Natural killer cell (primary cell): ENCODE data around the gene MIDN. TPM values are rescaled to one million over a fixed set of nuclear protein-coding genes. Genes with fewer than 3 reads are reported as not detected.

ENCODE experiments used
- ATAC-seq, 3 donors: fragments of 150-1000 bp in 2 of 3; fragments of 200-7000 bp in 1 of 3; cut with Tn5 transposase; 1 replicate in 1 of 3; 2 replicates in 2 of 3; pipeline ENCODE4 v1.10.0; 2021; ENCODE audit warnings: mild to moderate bottlenecking in 2 of 3, moderate library complexity in 2 of 3
- DNase-seq, 2 donors: peaks; one replicate each; pipeline versions ENCODE4 v3.0.0 to v3.0.0-alpha.2; 2013 to 2021; ENCODE audit warnings: mixed read lengths in 1 of 2
- H3K27ac ChIP-seq: one replicate; pipeline ENCODE4 v1.5.1; 2013; ENCODE audit warnings: mild to moderate bottlenecking, low read length
- H3K27me3 ChIP-seq: one replicate; pipeline ENCODE4 v1.6.1; 2013; ENCODE audit warnings: low read length; ENCODE audit not compliant: control insufficient read depth, insufficient read depth
- H3K36me3 ChIP-seq: one replicate; pipeline ENCODE4 v1.6.1; 2013; ENCODE audit warnings: low read length; ENCODE audit not compliant: control insufficient read depth, insufficient read depth
- H3K4me1 ChIP-seq: one replicate; pipeline ENCODE4 v1.6.1; 2013; ENCODE audit warnings: low read length; ENCODE audit not compliant: control insufficient read depth, insufficient read depth
- H3K4me3 ChIP-seq: one replicate; pipeline ENCODE4 v1.5.1; 2013; ENCODE audit warnings: low read length
- H3K9me3 ChIP-seq: one replicate; pipeline ENCODE4 v1.6.1; 2013; ENCODE audit warnings: low read length; ENCODE audit not compliant: control insufficient read depth, insufficient read depth
- H3K27ac Mint-ChIP-seq, 2 donors: one replicate each; pipeline ENCODE4 v1.8.0; 2022; ENCODE audit warnings: mild to moderate bottlenecking in 2 of 2, mixed read lengths in 2 of 2, moderate library complexity in 1 of 2
- H3K27me3 Mint-ChIP-seq, 2 donors: one replicate each; pipeline ENCODE4 v1.8.0; 2022; ENCODE audit warnings: low read depth in 2 of 2, mixed read lengths in 2 of 2
- H3K36me3 Mint-ChIP-seq: one replicate; pipeline ENCODE4 v1.8.0; 2022; ENCODE audit warnings: mixed read lengths
- H3K4me1 Mint-ChIP-seq, 2 donors: one replicate each; pipeline ENCODE4 v1.8.0; 2022; ENCODE audit warnings: mixed read lengths in 2 of 2
- H3K4me3 Mint-ChIP-seq: one replicate; pipeline ENCODE4 v1.8.0; 2022; ENCODE audit warnings: mild to moderate bottlenecking, moderate library complexity, mixed read lengths
- H3K9me3 Mint-ChIP-seq, 2 donors: one replicate each; pipeline ENCODE4 v1.8.0; 2022; ENCODE audit warnings: mixed read lengths in 2 of 2
- WGBS: methylation state at CpG from one replicate; pipeline ENCODE4 v1.1.7; 2013; ENCODE audit warnings: missing lambda C conversion rate; ENCODE audit not compliant: insufficient coverage; 5-methylcytosine and 5-hydroxymethylcytosine counted together
- intact Hi-C: fragments of 100-400 bp; cut with micrococcal nuclease; formaldehyde crosslinking; loops from one replicate; pipeline ENCODE4 v1.14.2; 2022
- total RNA-seq, 4 donors: library from RNA; stranded (reverse); fragments of 120-200 nt in 1 of 4; gene quantifications; one replicate each; pipeline versions ENCODE4 v1.2.3 to v1.2.4, GENCODE V29; 2013 to 2022
- TF ChIP-seq, protein P1 (sequence below): fragments of 200-600 bp; IDR thresholded peaks from one replicate; pipeline ENCODE4 v1.8.0; 2022; ENCODE audit warnings: antibody characterized with exemption

Gene MIDN
- total RNA-seq, 3 donors from 2014 or later (not counting 1 experiment from before 2014, with no cell fraction given): 296 to 367 (median 314) TPM

DNA sequence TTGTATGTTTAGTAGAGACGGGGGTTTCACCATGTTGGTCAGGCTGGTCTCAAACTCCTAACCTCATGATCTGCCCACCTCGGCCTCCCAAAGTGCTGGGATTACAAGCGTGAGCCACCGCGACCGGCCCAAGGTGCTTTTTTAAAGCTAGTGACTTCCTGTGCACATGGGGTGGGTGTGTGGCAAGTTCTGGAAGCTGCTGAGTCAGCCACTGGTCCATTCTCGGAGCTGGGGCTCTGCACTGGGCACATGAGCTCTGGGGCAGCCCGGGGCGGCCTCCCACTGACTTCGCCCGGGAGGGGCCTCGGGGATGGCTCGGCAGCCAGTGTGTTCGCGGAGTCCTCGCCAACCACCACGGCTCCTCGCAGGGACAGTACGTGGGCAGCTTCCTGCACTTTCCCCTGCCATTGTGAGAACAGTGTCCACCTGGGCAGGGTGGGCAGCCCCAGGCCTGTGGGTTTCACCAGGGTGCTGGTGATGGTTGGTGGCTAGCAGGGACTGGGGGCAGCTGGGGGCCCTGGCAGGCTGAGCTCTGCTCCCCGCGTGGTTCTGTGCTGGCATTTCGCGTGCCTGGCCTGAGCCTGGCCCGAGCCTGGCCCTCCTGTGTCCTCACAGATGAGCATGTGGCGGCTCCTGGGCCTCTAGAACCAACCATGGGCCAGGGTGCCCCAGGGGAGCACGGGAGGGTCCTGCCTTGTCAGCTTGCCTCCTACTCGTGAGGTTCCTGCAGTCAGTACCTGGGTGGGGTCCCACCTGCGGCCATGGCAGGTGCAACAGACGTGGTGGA, 22.8 kb upstream of the MIDN start:
- no peak overlapping the region for H3K4me3 Mint-ChIP-seq
- Histone ChIP-seq H3K4me1 (no peaks in the 10 kb centered on the region), H3K4me3 (no peak overlapping the region), H3K9me3 (no peaks in the 10 kb centered on the region), H3K27me3 (no peaks in the 10 kb centered on the region), H3K27ac (no peak overlapping the region), H3K36me3 (peaks cover 43% of the 10 kb centered on the region)
- no peaks in the 10 kb centered on the region for H3K4me1 Mint-ChIP-seq
- intact Hi-C loops: no loop called here
- TF ChIP-seq, protein P1, sequence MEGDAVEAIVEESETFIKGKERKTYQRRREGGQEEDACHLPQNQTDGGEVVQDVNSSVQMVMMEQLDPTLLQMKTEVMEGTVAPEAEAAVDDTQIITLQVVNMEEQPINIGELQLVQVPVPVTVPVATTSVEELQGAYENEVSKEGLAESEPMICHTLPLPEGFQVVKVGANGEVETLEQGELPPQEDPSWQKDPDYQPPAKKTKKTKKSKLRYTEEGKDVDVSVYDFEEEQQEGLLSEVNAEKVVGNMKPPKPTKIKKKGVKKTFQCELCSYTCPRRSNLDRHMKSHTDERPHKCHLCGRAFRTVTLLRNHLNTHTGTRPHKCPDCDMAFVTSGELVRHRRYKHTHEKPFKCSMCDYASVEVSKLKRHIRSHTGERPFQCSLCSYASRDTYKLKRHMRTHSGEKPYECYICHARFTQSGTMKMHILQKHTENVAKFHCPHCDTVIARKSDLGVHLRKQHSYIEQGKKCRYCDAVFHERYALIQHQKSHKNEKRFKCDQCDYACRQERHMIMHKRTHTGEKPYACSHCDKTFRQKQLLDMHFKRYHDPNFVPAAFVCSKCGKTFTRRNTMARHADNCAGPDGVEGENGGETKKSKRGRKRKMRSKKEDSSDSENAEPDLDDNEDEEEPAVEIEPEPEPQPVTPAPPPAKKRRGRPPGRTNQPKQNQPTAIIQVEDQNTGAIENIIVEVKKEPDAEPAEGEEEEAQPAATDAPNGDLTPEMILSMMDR: no peak
- ATAC-seq (no peak), DNase-seq (no peak)
- WGBS: 88% methylated on average over 28 of the region's 29 CpGs
- no peaks in the 10 kb centered on the region for H3K36me3 Mint-ChIP-seq
- no peaks in the 10 kb centered on the region for H3K27me3 Mint-ChIP-seq
- H3K27ac Mint-ChIP-seq: no peak overlapping the region
- H3K9me3 Mint-ChIP-seq: no peaks in the 10 kb centered on the region

- Histone ChIP-seq H3K36me3 (peaks cover 38% of the 10 kb centered on the region), H3K9me3 (no peaks in the 10 kb centered on the region), H3K4me3 (no peak overlapping the region), H3K4me1 (no peaks in the 10 kb centered on the region), H3K27me3 (no peaks in the 10 kb centered on the region), H3K27ac (no peak overlapping the region)
- H3K4me3 Mint-ChIP-seq: no peak overlapping the region
- H3K27me3 Mint-ChIP-seq: no peaks in the 10 kb centered on the region
- H3K4me1 Mint-ChIP-seq: no peaks in the 10 kb centered on the region
- 95% methylated on average over 11 of the region's 11 CpGs for WGBS
- ATAC-seq (no peak), DNase-seq (no peak)
- TF ChIP-seq, protein P1: no peak
- H3K9me3 Mint-ChIP-seq: no peaks in the 10 kb centered on the region
- no peak overlapping the region for H3K27ac Mint-ChIP-seq
- H3K36me3 Mint-ChIP-seq: no peaks in the 10 kb centered on the region
- intact Hi-C loops: no loop called here
Observed at GRCh38 chr19:1226227-1226518, 22.2 kb upstream of the MIDN start.

DNA sequence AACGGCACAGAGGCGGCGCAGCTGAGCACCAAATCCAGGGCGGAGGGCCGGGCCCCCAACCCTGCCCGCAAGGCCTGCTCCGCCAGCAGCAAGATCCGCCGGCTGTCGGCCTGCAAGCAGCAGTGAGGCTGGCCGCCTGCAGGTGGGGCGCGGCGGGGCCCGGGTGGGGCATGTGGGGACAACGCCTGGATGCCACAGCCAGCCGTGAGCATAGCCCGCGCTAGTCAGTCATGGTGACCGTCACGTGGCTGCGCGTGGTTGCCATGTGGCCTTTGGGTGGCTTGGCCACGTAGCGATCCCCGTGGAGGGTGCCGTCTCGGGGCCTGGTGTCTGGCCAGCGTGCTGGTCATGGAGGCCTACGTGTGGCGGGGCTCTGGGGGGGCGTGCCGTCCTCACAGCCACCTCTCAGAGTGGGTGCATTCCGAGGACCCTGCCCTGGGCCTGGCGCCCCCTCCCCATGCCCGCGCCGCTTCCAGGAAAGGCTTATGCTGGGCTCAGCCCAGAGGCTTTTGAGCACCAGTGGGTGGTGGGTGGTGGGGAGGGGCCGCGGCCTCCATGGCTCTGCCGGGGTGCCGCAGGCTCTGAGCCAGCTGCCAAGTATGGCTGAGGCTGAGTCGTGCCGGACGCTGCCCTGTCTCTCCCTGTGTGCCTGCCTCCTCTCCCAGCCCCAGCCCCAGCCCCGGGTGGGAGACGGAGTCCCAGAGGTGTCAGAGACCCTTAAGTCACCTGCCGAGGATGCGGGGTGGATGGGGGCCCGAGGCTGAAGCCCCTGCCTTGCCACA, 21.7 kb upstream of the MIDN start:
- ATAC-seq: no peak
- H3K9me3 ChIP-seq: no peaks in the 10 kb centered on the region
- Mint-ChIP-seq H3K27ac (no peak overlapping the region), H3K4me3 (no peak overlapping the region), H3K4me1 (no peaks in the 10 kb centered on the region), H3K27me3 (no peaks in the 10 kb centered on the region), H3K36me3 (no peaks in the 10 kb centered on the region), H3K9me3 (no peaks in the 10 kb centered on the region)
- no peak for DNase-seq
- intact Hi-C loops: no loop called here
- H3K36me3 ChIP-seq: peaks cover 34% of the 10 kb centered on the region
- no peak overlapping the region for H3K27ac ChIP-seq
- 92% methylated on average over 50 of the region's 50 CpGs for WGBS
- no peak overlapping the region for H3K4me3 ChIP-seq
- no peaks in the 10 kb centered on the region for H3K27me3 ChIP-seq
- no peaks in the 10 kb centered on the region for H3K4me1 ChIP-seq
- TF ChIP-seq, protein P1: no peak
